GM18502 (cell line): Measurements from ENCODE around the gene SLC39A7.
A peak's percentile ranks its signal among the peaks of the same experiment; 100 is the strongest.

Source experiments
- ATAC-seq: cut with Tn5 transposase; IDR thresholded peaks from one replicate; pipeline ENCODE4 v1.9.1; 2021; ENCODE audit warnings: mild to moderate bottlenecking; ENCODE audit not compliant: unreplicated experiment, poor library complexity

Gene SLC39A7

DNA sequence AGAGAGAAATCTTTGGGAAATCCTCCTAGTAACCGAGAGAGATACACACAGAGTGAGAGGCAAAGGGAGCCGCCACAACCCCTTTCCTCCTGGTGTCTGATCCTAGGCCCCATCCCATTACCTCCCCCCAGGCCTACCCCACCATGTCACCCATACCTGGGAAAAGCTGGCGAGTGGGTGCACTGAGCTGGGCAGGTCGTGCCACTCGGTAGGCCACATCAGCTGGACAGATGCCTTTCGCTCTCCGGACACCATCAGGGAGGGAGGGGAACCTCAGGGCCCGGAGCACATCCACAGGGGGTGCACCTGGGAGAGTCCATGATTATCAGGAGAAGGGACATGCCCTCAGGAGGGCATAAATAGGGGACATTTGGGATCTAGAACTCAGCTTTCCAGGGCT lies 11.5 kb upstream of the SLC39A7 start:
- ATAC-seq, result no peak

GRCh38 chr6:33189625-33190448 lies 10.8 kb upstream of the SLC39A7 start:
- ATAC-seq, result no peak

GRCh38 chr6:33190504-33191107 lies 10.1 kb upstream of the SLC39A7 start:
- ATAC-seq, result no peak

GRCh38 chr6:33191383-33192104 lies 9.1 kb upstream of the SLC39A7 start:
- no peak for ATAC-seq

DNA sequence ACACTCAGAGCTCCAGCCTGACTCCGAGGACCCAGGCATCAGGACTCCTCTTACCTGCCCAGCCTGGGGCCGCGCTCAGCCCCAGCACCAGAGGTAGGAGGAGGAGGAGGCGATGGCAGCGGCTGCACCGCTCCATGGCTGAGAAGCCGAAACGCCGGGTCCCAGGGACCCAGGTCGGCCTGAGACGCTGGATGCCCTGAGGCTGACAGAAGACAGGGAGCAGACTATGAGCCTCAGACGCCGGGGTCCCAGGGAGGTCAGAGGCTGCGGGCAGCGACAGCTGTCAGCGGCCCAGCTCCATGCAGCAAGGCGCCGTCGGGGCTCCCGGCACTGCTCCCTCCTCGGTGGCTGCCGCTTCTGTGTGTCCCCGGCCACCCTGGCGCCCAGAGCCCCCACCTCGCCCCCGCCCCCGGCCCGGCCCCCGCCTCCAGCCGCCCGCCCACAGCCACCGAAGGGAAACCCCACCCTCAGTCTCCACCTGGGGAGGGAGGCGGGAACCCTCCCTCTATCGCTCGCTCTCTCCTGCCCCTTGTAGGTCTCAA lies 8.5 kb upstream of the SLC39A7 start, which contains the start of gene COL11A2:
TSS of gene COL11A2 (minus strand) at position 363 of the 542 bp plus-strand sequence. CDS start at position 136, 227 bp downstream.
- no peak for ATAC-seq

GRCh38 chr6:33192671-33193602 lies 7.7 kb upstream of the SLC39A7 start:
- ATAC-seq, result no peak

GRCh38 chr6:33193619-33194018 lies 7.0 kb upstream of the SLC39A7 start:
- ATAC-seq, result no peak

DNA sequence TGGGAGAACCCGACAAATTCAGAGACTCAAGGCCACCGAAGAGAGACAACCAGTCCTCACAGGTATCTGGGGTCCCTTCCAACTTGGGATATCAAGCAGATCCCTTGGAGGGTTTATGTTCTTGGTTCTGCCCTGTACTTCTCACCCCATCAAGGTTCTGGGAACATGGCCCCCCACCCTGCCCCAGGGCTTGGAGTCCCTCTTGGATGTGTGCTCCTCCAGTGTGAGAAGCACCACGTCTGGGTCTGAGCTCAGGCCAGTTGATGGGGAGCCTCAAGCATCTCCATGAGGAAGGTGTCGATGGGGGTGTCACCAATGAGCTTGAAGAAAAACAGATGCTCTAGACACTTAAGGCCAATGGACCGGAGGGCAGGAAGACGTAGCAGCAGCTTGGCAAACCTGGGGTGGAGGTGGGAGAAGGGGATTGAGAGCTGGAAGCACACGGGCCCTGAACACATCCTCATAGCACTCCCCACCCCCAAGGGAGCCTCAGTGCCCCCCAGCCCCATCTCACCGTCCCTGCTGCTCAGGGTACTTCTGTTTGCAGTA lies 6.2 kb upstream of the SLC39A7 start:
- ATAC-seq, result no peak

DNA sequence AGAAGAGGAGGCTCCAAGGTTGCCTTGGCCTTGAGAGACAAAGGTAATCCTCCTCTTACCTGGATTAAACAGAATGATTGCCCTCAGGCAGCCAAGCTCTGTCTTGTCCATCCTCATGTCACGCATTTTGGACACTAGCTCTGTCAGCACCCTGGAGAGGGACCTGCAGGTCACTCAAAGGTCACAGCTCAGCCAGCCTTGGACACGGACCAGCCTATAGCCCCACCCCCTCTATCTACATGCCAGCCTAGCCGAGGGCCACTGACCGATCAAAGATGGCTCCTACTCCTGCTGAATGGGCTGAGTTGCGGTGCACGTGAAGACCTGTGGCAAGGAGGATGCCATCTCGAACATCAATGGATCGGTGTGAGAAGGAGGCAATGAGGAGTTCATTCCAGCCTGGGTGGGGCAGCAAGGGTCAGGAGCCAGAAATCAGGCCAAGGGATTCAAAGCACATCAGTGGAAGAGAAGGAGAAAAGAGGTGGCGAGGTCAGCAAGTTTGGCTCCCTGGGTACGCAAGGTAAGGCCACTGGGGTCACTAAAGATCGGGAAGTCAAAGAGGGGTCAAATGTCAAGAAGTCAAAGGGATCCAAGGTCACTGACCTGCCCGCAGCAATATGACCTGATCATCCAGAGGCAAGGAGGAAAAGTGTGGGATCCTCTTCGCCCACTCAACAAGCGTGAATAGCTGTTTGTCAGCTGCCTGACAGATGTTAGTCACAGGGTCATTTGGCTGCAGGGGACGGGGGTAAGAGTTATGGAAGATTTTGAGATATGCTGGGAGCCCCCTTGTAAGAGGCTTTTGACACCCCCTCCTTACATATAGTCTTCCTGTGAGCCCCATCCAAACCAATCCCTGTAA lies 5.1 kb upstream of the SLC39A7 start:
- no peak for ATAC-seq

GRCh38 chr6:33197431-33198048 lies 3.1 kb upstream of the SLC39A7 start:
- no peak for ATAC-seq

GRCh38 chr6:33198159-33198852 lies 2.4 kb upstream of the SLC39A7 start:
- ATAC-seq, result no peak

DNA sequence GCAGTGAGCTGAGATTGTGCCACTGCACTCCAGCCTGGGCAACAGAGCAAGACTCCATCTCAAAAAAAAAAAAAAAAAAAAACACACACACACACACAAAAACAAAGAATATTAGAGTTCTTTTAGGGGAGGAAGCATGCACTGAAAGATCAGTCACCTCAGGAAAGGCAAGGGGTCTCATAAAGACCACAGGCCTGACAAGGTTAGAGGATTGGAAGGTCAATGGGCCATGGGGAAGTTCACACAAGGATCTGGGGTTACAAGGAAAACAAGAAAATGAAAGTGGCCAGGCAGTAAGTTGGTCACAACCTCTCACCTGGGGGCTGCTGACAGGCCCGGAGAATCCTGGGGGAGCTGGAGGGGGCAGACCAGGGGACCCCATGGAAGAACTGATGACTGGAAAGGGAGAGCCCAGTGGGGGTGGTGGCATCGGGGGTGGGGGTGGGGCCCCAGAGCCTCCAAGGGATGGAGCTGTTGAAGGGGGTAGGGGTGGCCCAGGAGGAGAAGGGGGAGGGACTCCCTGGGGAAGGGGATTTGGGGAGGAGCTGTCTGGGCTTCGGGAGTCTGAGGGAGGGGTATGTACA lies 1.7 kb upstream of the SLC39A7 start:
- ATAC-seq, result no peak

GRCh38 chr6:33199687-33200218 lies 914 bp upstream of the SLC39A7 start:
- peak; percentile 32 for ATAC-seq

GRCh38 chr6:33201147-33201545 lies 479 bp downstream of the SLC39A7 start:
- no peak for ATAC-seq

GRCh38 chr6:33201935-33202334 lies 1.3 kb downstream of the SLC39A7 start:
- no peak for ATAC-seq

DNA sequence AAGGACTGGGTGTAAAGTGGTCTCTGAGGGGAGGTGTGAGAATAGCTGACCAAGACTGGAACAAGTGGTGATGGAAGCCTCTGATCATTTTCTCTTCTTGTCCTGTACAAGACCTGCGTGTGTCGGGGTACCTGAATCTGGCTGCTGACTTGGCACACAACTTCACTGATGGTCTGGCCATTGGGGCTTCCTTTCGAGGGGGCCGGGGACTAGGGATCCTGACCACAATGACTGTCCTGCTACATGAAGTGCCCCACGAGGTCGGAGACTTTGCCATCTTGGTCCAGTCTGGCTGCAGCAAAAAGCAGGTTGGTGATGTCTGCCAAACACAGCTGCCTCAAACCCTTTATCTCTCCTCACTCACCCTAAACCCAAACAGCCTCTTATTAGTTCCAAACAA lies 2.1 kb downstream of the SLC39A7 start:
- ATAC-seq, result no peak
